Memory B cell (primary cell): ENCODE results near the gene SLC23A3.

Experiments
- ATAC-seq: fragments of 150-1000 bp; cut with Tn5 transposase; 2 replicates; pipeline ENCODE4 v1.10.0; 2021; ENCODE audit warnings: low read depth, mild to moderate bottlenecking, moderate library complexity
- DNase-seq, 2 donors: peaks; one replicate each; pipeline ENCODE4 v3.0.0; 2022; ENCODE audit warnings: low spot score in 2 of 2
- H3K27ac Mint-ChIP-seq: one replicate; pipeline ENCODE4 v1.8.0; 2022; ENCODE audit warnings: mild to moderate bottlenecking, moderate library complexity, mixed read lengths
- H3K27me3 Mint-ChIP-seq: one replicate; pipeline ENCODE4 v1.8.0; 2022; ENCODE audit warnings: mixed read lengths
- H3K36me3 Mint-ChIP-seq: one replicate; pipeline ENCODE4 v1.8.0; 2022; ENCODE audit warnings: mild to moderate bottlenecking, mixed read lengths
- H3K4me1 Mint-ChIP-seq: one replicate; pipeline ENCODE4 v1.8.0; 2022; ENCODE audit warnings: mixed read lengths
- H3K4me3 Mint-ChIP-seq: one replicate; pipeline ENCODE4 v1.8.0; 2022; ENCODE audit warnings: mild to moderate bottlenecking, moderate library complexity, mixed read lengths
- H3K9me3 Mint-ChIP-seq: one replicate; pipeline ENCODE4 v1.8.0; 2022; ENCODE audit warnings: mixed read lengths

SLC23A3 gene

GRCh38 chr2:219175928-219176817 lies 6.3 kb upstream of the SLC23A3 start:
- Mint-ChIP-seq H3K4me1 (peaks cover 35% of the 10 kb centered on the region), H3K36me3 (peaks cover 25% of the 10 kb centered on the region), H3K27me3 (no peaks in the 10 kb centered on the region), H3K4me3 (peak overlapping the region; percentile 88), H3K27ac (peak overlapping the region; percentile 97), H3K9me3 (no peaks in the 10 kb centered on the region)
- DNase-seq (peak; percentile 63 to 64), ATAC-seq (peak; percentile 61)

DNA sequence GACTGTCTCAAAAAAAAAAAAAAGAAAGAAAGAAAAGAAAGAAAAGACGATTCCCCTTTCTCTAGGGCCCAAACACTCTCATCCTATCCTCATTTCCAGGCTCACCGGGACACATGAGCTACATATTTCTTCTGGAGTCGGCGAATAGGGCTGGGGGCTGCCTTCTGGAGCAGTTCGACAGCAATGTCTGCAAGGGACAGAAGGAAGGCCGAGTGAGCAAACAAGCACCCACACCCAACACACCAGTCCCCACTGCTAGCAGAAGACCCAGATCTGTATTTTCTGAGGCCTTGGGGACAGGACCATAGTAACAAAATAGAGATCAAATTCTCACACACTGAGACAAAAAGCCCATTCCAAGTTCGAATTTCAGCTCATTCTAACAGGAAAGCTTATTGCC lies 5.7 kb upstream of the SLC23A3 start:
- H3K4me1 Mint-ChIP-seq, result peaks cover 38% of the 10 kb centered on the region

DNA sequence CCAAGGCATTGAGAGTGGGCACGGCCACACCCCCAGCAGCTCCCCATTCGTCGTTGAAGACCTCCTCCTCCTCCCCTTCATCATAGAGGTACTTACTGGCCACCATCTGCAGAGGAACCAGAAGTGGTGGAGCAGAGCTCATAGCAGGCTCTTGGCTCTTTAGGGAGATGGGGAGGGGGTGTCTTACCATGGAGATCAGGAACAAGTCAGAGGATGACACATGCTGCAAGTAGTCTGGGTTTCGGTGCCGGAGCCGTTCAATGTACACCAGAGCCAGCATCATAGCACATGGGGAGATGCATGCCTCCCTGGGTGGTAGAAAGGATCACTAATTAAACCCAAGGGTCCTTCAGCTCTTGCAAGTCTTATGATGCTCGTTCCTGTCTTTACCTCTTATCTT lies 5.0 kb upstream of the SLC23A3 start:
- Mint-ChIP-seq H3K27me3 (no peaks in the 10 kb centered on the region), H3K4me1 (peaks cover 38% of the 10 kb centered on the region), H3K27ac (peak overlapping the region; percentile 25), H3K4me3 (peak overlapping the region; percentile 60), H3K9me3 (no peaks in the 10 kb centered on the region), H3K36me3 (peaks cover 18% of the 10 kb centered on the region)
- ATAC-seq, result no peak
- no peak for DNase-seq

More for the DNA sequence above, 5.7 kb upstream of the SLC23A3 start:
- Mint-ChIP-seq H3K4me3 (peak overlapping the region; percentile 88), H3K27me3 (no peaks in the 10 kb centered on the region), H3K9me3 (no peaks in the 10 kb centered on the region), H3K36me3 (peaks cover 18% of the 10 kb centered on the region), H3K27ac (peak overlapping the region; percentile 97)
- DNase-seq (no peak), ATAC-seq (no peak)

GRCh38 chr2:219174146-219174545 lies 4.3 kb upstream of the SLC23A3 start:
- peak overlapping the region; percentile 60 for H3K4me3 Mint-ChIP-seq
- no peaks in the 10 kb centered on the region for H3K27me3 Mint-ChIP-seq
- H3K27ac Mint-ChIP-seq, result peak overlapping the region; percentile 25
- DNase-seq (no peak), ATAC-seq (no peak)
- H3K4me1 Mint-ChIP-seq, result peaks cover 35% of the 10 kb centered on the region
- no peaks in the 10 kb centered on the region for H3K9me3 Mint-ChIP-seq
- peaks cover 18% of the 10 kb centered on the region for H3K36me3 Mint-ChIP-seq

- H3K4me1 Mint-ChIP-seq, result peaks cover 31% of the 10 kb centered on the region
- H3K27me3 Mint-ChIP-seq, result no peaks in the 10 kb centered on the region
- no peak for ATAC-seq
- H3K27ac Mint-ChIP-seq, result no peak overlapping the region
- no peak for DNase-seq
- H3K36me3 Mint-ChIP-seq, result peaks cover 18% of the 10 kb centered on the region
- H3K9me3 Mint-ChIP-seq, result no peaks in the 10 kb centered on the region
- no peak overlapping the region for H3K4me3 Mint-ChIP-seq
These were observed 3.3 kb upstream of the SLC23A3 start for GRCh38 chr2:219173176-219173575.

DNA sequence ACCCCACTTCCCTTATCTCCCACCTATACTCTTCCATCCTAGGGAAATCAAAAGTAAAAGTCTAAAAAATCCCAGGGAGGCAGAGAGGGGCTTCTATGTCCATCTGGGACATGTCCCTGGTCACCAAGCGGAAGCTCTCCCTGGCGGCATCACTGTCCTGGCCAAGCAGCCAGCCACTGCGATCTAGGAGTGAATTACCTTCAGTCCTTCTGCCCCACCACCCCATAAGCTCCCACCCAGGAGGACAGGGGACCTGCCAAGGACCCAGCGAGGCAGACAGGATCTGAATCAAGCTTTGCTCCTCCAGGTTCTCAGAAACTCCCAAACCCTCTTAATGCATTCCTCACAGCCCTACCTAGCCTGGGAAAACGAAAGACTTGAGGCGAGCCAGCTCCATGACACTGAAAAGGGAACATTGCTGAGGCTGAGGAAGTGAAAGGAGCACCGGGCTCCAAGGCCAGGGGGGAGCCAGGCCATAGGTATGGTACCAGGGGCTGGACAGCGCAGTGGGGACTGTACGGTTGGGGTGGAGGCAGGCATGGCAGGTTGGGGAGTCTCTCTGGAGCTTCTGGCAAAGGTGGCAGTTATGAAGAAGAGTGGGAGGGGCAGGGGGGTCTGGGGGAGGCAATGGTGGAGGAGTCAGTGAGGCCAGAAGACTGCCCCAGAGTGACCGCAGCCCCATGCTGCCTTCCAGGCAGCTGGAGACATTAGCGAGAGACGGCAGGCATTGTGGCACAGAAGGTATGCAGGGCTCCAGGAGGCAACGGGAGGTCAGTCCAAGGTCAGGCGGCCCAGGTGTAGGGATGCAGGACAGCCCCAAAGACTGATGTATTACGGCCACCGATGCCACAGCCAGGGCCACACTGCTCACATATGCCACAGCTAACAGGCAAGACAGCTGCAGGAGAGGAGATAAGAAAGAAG lies 2.7 kb upstream of the SLC23A3 start:
- H3K27ac Mint-ChIP-seq, result peak overlapping the region; percentile 69
- ATAC-seq (no peak), DNase-seq (no peak)
- no peak overlapping the region for H3K4me3 Mint-ChIP-seq
- no peaks in the 10 kb centered on the region for H3K9me3 Mint-ChIP-seq
- H3K27me3 Mint-ChIP-seq, result no peaks in the 10 kb centered on the region
- H3K36me3 Mint-ChIP-seq, result peaks cover 18% of the 10 kb centered on the region
- H3K4me1 Mint-ChIP-seq, result peaks cover 30% of the 10 kb centered on the region

DNA sequence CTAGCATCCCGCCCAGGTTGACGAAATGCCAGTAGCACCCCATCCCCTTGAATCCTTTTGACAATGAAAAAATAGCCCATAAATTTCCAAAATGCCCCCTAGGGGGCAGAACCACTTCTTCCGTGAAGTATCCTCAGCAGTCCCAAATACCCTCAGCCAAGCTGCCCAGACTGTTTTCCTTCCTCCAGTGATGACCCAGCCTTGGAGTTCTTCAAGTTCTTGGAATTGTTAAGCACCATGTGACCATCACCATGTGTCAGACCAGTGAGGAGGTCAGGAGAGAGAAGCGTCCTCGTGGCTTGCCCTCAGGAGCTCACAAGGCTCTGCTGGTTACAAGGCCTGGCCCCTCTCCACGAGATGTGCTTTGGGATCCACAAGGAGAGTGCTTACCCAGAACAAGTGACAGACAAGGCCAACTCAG lies 1.4 kb upstream of the SLC23A3 start:
- Mint-ChIP-seq H3K27ac (peak overlapping the region; percentile 69), H3K9me3 (no peaks in the 10 kb centered on the region), H3K4me1 (peaks cover 26% of the 10 kb centered on the region), H3K27me3 (no peaks in the 10 kb centered on the region), H3K4me3 (no peak overlapping the region), H3K36me3 (peaks cover 18% of the 10 kb centered on the region)
- ATAC-seq (peak; percentile 49), DNase-seq (peak; percentile 35 to 42)

GRCh38 chr2:219168932-219169331 lies 897 bp downstream of the SLC23A3 start:
- Mint-ChIP-seq H3K4me3 (no peak overlapping the region), H3K4me1 (peaks cover 15% of the 10 kb centered on the region), H3K27ac (no peak overlapping the region), H3K27me3 (no peaks in the 10 kb centered on the region), H3K36me3 (peaks cover 9% of the 10 kb centered on the region), H3K9me3 (no peaks in the 10 kb centered on the region)
- no peak for ATAC-seq
- DNase-seq, result no peak

- Mint-ChIP-seq H3K27ac (no peak overlapping the region), H3K27me3 (no peaks in the 10 kb centered on the region), H3K36me3 (peaks cover 8% of the 10 kb centered on the region), H3K4me1 (peaks cover 13% of the 10 kb centered on the region), H3K4me3 (no peak overlapping the region), H3K9me3 (no peaks in the 10 kb centered on the region)
- no peak for DNase-seq
- ATAC-seq, result no peak
These were observed 1.3 kb downstream of the SLC23A3 start for GRCh38 chr2:219168526-219168925.

DNA sequence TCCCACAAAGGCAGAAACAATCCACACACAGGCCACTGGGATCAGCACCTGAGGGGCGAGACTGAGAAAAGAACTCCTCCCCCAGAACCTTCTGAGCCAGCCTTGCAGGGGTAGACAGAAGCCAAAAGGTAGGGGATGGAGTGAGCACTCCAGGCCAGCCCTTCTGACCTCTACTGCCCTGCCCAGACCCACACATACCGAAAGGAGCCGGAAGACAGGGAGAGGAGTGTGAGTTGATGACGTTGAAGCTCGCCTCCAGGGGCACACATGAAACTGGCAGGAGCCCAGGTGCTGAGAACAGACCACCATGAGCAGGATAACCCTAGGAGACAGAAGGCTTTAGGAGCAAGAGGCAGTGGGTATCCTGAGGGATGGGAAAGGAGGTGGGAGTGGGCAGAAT lies 1.8 kb downstream of the SLC23A3 start:
- no peaks in the 10 kb centered on the region for H3K27me3 Mint-ChIP-seq
- H3K9me3 Mint-ChIP-seq, result no peaks in the 10 kb centered on the region
- H3K36me3 Mint-ChIP-seq, result peaks cover 5% of the 10 kb centered on the region
- H3K4me1 Mint-ChIP-seq, result peaks cover 10% of the 10 kb centered on the region
- H3K4me3 Mint-ChIP-seq, result no peak overlapping the region
- H3K27ac Mint-ChIP-seq, result no peak overlapping the region
- ATAC-seq, result no peak
- DNase-seq, result no peak

GRCh38 chr2:219165058-219165911 lies 4.5 kb downstream of the SLC23A3 start:
- Mint-ChIP-seq H3K36me3 (no peaks in the 10 kb centered on the region), H3K27me3 (no peaks in the 10 kb centered on the region), H3K27ac (no peak overlapping the region), H3K4me3 (no peak overlapping the region), H3K4me1 (peaks cover 12% of the 10 kb centered on the region), H3K9me3 (no peaks in the 10 kb centered on the region)
- no peak for ATAC-seq
- no peak for DNase-seq

- Mint-ChIP-seq H3K36me3 (no peaks in the 10 kb centered on the region), H3K4me1 (peaks cover 17% of the 10 kb centered on the region), H3K4me3 (no peak overlapping the region), H3K27me3 (no peaks in the 10 kb centered on the region), H3K9me3 (no peaks in the 10 kb centered on the region), H3K27ac (no peak overlapping the region)
- DNase-seq, result no peak
- ATAC-seq, result no peak
These were observed 6.7 kb downstream of the SLC23A3 start for GRCh38 chr2:219163156-219163555.

GRCh38 chr2:219161097-219161496 lies 8.7 kb downstream of the SLC23A3 start:
- Mint-ChIP-seq H3K36me3 (peaks cover 15% of the 10 kb centered on the region), H3K27me3 (no peaks in the 10 kb centered on the region), H3K4me1 (peaks cover 19% of the 10 kb centered on the region), H3K4me3 (peak overlapping the region; percentile 94), H3K27ac (peak overlapping the region; percentile 86), H3K9me3 (no peaks in the 10 kb centered on the region)
- DNase-seq (no peak), ATAC-seq (no peak)
